Mucosa of descending colon (tissue), 3 donors: Measurements from ENCODE around the gene ROS1. TPM values are rescaled to one million over a fixed set of nuclear protein-coding genes. Genes with fewer than 3 reads are reported as not detected.

ENCODE experiments used
- ATAC-seq: fragments of 200-7000 bp; cut with Tn5 transposase; one replicate; pipeline ENCODE4 v1.9.1; 2020; ENCODE audit warnings: mild to moderate bottlenecking, moderate library complexity
- DNase-seq, 3 donors: peaks; one replicate each; pipeline ENCODE4 v3.0.0-alpha.2; 2020
- H3K36me3 ChIP-seq: fragments of 200-600 bp; one replicate; pipeline ENCODE4 v1.8.0; 2021; ENCODE audit warnings: low read depth, mild to moderate bottlenecking
- H3K4me1 ChIP-seq: fragments of 200-600 bp; one replicate; pipeline ENCODE4 v1.8.0; 2021; ENCODE audit warnings: low read depth, mild to moderate bottlenecking
- H3K4me3 ChIP-seq: fragments of 200-600 bp; one replicate; pipeline ENCODE4 v1.8.0; 2021; ENCODE audit warnings: mild to moderate bottlenecking
- H3K9me3 ChIP-seq: fragments of 200-600 bp; one replicate; pipeline ENCODE4 v1.8.0; 2021; ENCODE audit warnings: mild to moderate bottlenecking
- CTCF ChIP-seq: fragments of 200-600 bp; IDR thresholded peaks from one replicate; pipeline ENCODE4 v1.8.0; 2022; ENCODE audit warnings: antibody characterized with exemption, mild to moderate bottlenecking
- intact Hi-C, 2 donors: fragments of 100-400 bp; cut with DNase I in 1 of 2; cut with micrococcal nuclease in 1 of 2; formaldehyde crosslinking; loops; one replicate each; pipeline versions ENCODE4 v1.11.0 to v1.11.1; 2022; cut with DNase I, micrococcal nuclease
- total RNA-seq, 3 donors: library from RNA; stranded (reverse); fragmentation: NEBNext Ultra II Directional in 2 of 3; extraction: Animal tissue kit (Norgen Biotek cat#: 25700) in 2 of 3; gene quantifications; one replicate each; pipeline versions ENCODE4 v1.2.1 to v1.2.4, GENCODE V29; 2021 to 2023
- donor health status: DM: no; HTN: no; CAD: no; lungs with moderate emphysema.
- donor health status: DM: no; HTN: no; CAD: no.
- donor health status: DM: no; HTN: yes; CAD: no.

Gene ROS1
- total RNA-seq, 3 donors from 2014 or later: 0.38 to 1.1 (median 1.0) TPM

GRCh38 chr6:117275205-117275604 lies 150.5 kb downstream of the ROS1 start:
- intact Hi-C loops: no loop called here
- no peak for DNase-seq
- H3K4me3 ChIP-seq: no peak overlapping the region
- ATAC-seq: no peak
- TF ChIP-seq CTCF: no peak
- H3K9me3 ChIP-seq: no peaks in the 10 kb centered on the region
- peaks cover 4% of the 10 kb centered on the region for H3K4me1 ChIP-seq
- H3K36me3 ChIP-seq: no peaks in the 10 kb centered on the region

GRCh38 chr6:117272891-117273290 lies 152.9 kb downstream of the ROS1 start:
- Histone ChIP-seq H3K4me1 (peaks cover 4% of the 10 kb centered on the region), H3K9me3 (no peaks in the 10 kb centered on the region), H3K36me3 (no peaks in the 10 kb centered on the region), H3K4me3 (no peak overlapping the region)
- no peak for TF ChIP-seq CTCF
- DNase-seq (no peak), ATAC-seq (no peak)
- intact Hi-C loops: no loop called here

GRCh38 chr6:117272032-117272866 lies 153.5 kb downstream of the ROS1 start:
- H3K4me1 ChIP-seq: peaks cover 4% of the 10 kb centered on the region
- H3K36me3 ChIP-seq: no peaks in the 10 kb centered on the region
- intact Hi-C loops: no loop called here
- ATAC-seq (no peak), DNase-seq (no peak)
- TF ChIP-seq CTCF: no peak
- no peak overlapping the region for H3K4me3 ChIP-seq
- H3K9me3 ChIP-seq: no peaks in the 10 kb centered on the region

GRCh38 chr6:117270843-117271507 lies 154.8 kb downstream of the ROS1 start:
- no peaks in the 10 kb centered on the region for H3K36me3 ChIP-seq
- H3K4me3 ChIP-seq: no peak overlapping the region
- H3K4me1 ChIP-seq: peaks cover 10% of the 10 kb centered on the region
- TF ChIP-seq CTCF: no peak
- intact Hi-C loops: no loop called here
- DNase-seq: peak in 1 of 3 donors; percentile 30
- no peaks in the 10 kb centered on the region for H3K9me3 ChIP-seq
- peak; percentile 40 for ATAC-seq

- peak in 2 of 3 donors; percentile 23 to 40 for DNase-seq
- Histone ChIP-seq H3K36me3 (no peaks in the 10 kb centered on the region), H3K4me1 (peaks cover 17% of the 10 kb centered on the region), H3K4me3 (no peak overlapping the region), H3K9me3 (no peaks in the 10 kb centered on the region)
- peak; percentile 61 for ATAC-seq
- intact Hi-C loops: no loop called here
- no peak for TF ChIP-seq CTCF
These were observed 155.5 kb downstream of the ROS1 start for GRCh38 chr6:117270055-117270842.
